GOT3 (cell line): ENCODE data around the gene SIPA1L3.

Experiments
- DNase-seq: peaks from one replicate; lab custom pipeline; 2025; ENCODE audit warnings: mixed read lengths; lab: John Stamatoyannopoulos, UW

The SIPA1L3 gene

GRCh38 chr19:38193445-38193844 is 286.4 kb downstream of the SIPA1L3 start:
- DNase-seq = no peak

GRCh38 chr19:38194061-38194701 is 287.2 kb downstream of the SIPA1L3 start:
- no peak for DNase-seq

GRCh38 chr19:38195237-38195636 is 288.2 kb downstream of the SIPA1L3 start:
- DNase-seq = no peak

- no peak for DNase-seq
Observed at GRCh38 chr19:38196245-38196837, 289.3 kb downstream of the SIPA1L3 start.

GRCh38 chr19:38196948-38197656 is 290.1 kb downstream of the SIPA1L3 start:
- no peak for DNase-seq

GRCh38 chr19:38197937-38198704 is 291.1 kb downstream of the SIPA1L3 start:
- no peak for DNase-seq

- no peak for DNase-seq
Observed at GRCh38 chr19:38199340-38199739, 292.3 kb downstream of the SIPA1L3 start.

GRCh38 chr19:38201731-38202130 is 294.7 kb downstream of the SIPA1L3 start:
- DNase-seq = no peak

GRCh38 chr19:38202504-38202903 is 295.5 kb downstream of the SIPA1L3 start:
- DNase-seq = no peak

GRCh38 chr19:38203197-38203596 is 296.2 kb downstream of the SIPA1L3 start:
- no peak for DNase-seq

- DNase-seq = no peak
Observed at GRCh38 chr19:38204096-38204495, 297.1 kb downstream of the SIPA1L3 start.

- DNase-seq = no peak
Observed at GRCh38 chr19:38204728-38205127, 297.7 kb downstream of the SIPA1L3 start.

- no peak for DNase-seq
Observed at GRCh38 chr19:38206006-38206745, 299.2 kb downstream of the SIPA1L3 start.

- DNase-seq = no peak
Observed at GRCh38 chr19:38206928-38207327, 299.9 kb downstream of the SIPA1L3 start.

- DNase-seq = no peak
Observed at GRCh38 chr19:38207543-38207942, 300.5 kb downstream of the SIPA1L3 start.

- no peak for DNase-seq
Observed at GRCh38 chr19:38208571-38208970, 301.6 kb downstream of the SIPA1L3 start.

- DNase-seq = no peak
Observed at GRCh38 chr19:38209152-38209551, 302.1 kb downstream of the SIPA1L3 start.

GRCh38 chr19:38209671-38210457 is 302.9 kb downstream of the SIPA1L3 start:
- DNase-seq = no peak

GRCh38 chr19:38210458-38210987 is 303.5 kb downstream of the SIPA1L3 start:
- no peak for DNase-seq

GRCh38 chr19:38211151-38211591 is 304.2 kb downstream of the SIPA1L3 start:
- no peak for DNase-seq

- DNase-seq = no peak
Observed at GRCh38 chr19:38211766-38212165, 304.8 kb downstream of the SIPA1L3 start.
